HEK293 (cell line): ENCODE measurements around the gene BCAS3.

Source experiments
- YY2 ChIP-seq: fragments of 450-650 bp; formaldehyde crosslinking; IDR thresholded peaks from 2 replicates; pipeline ENCODE4 v1.5.1; 2016; ENCODE audit warnings: missing biosample characterization, missing genetic modification characterization
- ZBTB21 ChIP-seq: fragments of 450-650 bp; formaldehyde crosslinking; IDR thresholded peaks from 2 replicates; pipeline ENCODE4 v1.5.1; 2017; ENCODE audit warnings: missing biosample characterization, missing genetic modification characterization
- ZNF19 ChIP-seq: fragments of 450-650 bp; formaldehyde crosslinking; IDR thresholded peaks from 2 replicates; pipeline ENCODE4; 2016; ENCODE audit warnings: missing biosample characterization, missing genetic modification characterization, low read depth
- ZNF239 ChIP-seq: fragments of 450-650 bp; formaldehyde crosslinking; IDR thresholded peaks from 2 replicates; pipeline ENCODE4 v1.5.1; 2016; ENCODE audit warnings: missing biosample characterization, missing genetic modification characterization
- TF ChIP-seq, protein P1 (sequence below): fragments of 450-650 bp; formaldehyde crosslinking; IDR thresholded peaks from 2 replicates; pipeline ENCODE4 v1.5.1; 2016; ENCODE audit warnings: missing biosample characterization, missing genetic modification characterization

DNA sequence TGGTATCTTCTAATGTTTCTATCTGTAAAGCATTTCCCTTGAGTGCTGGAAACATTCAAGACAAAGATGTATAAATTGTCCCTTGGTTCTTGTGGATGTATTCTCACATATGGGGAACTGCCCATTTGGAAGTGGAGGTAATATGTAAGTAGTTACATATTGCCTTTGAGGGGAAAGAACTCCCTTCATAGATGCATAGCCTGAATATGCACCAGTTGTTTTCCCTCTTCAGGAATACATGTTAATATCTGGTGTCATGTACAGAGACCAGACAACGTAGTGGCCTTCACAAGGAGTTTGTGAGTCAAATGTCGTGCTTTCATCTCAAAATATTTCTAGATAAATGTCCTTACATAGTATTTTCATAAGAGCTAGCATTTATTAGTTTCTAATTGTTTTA lies 213.5 kb downstream of the BCAS3 start:
- TF ChIP-seq, protein P1, sequence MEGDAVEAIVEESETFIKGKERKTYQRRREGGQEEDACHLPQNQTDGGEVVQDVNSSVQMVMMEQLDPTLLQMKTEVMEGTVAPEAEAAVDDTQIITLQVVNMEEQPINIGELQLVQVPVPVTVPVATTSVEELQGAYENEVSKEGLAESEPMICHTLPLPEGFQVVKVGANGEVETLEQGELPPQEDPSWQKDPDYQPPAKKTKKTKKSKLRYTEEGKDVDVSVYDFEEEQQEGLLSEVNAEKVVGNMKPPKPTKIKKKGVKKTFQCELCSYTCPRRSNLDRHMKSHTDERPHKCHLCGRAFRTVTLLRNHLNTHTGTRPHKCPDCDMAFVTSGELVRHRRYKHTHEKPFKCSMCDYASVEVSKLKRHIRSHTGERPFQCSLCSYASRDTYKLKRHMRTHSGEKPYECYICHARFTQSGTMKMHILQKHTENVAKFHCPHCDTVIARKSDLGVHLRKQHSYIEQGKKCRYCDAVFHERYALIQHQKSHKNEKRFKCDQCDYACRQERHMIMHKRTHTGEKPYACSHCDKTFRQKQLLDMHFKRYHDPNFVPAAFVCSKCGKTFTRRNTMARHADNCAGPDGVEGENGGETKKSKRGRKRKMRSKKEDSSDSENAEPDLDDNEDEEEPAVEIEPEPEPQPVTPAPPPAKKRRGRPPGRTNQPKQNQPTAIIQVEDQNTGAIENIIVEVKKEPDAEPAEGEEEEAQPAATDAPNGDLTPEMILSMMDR (tag by site-specific recombination): no peak
- TF ChIP-seq ZNF19 (tag by site-specific recombination) (no peak), ZBTB21 (tag by site-specific recombination) (no peak), YY2 (tag by site-specific recombination) (no peak), ZNF239 (tag by site-specific recombination) (no peak)
